PC-9 (cell line): ENCODE results near the gene SH3PXD2B. TPM values are rescaled to one million over a fixed set of nuclear protein-coding genes. Genes with fewer than 3 reads are reported as not detected.

Experiments
- BruUV-seq: library from RNA; stranded (reverse); fragments of 400-500 nt; replicated peaks from 2 replicates; lab custom pipeline; 2021; lab: Mats Ljungman, UMichigan
- CTCF ChIA-PET: fragments of 300-600 bp; sonication (Branson Sonifier 250); formaldehyde crosslinking; loops from one replicate; lab custom pipeline; 2022; ENCODE audit warnings: antibody characterized with exemption; lab: Charles Lee
- POLR2A ChIA-PET: fragments of 300-600 bp; sonication (Branson Sonifier 250); formaldehyde crosslinking; loops from one replicate; lab custom pipeline; 2022; ENCODE audit warnings: antibody characterized with exemption; ENCODE audit not compliant: unreplicated experiment; lab: Charles Lee
- DNase-seq, 2 experiments: peaks; one replicate each; pipeline versions ENCODE4 v3.0.0 to v3.0.0-alpha.2; 2015 to 2022; ENCODE audit warnings: mixed read lengths in 1 of 2
- H2AFZ ChIP-seq: fragments of 200-600 bp; sonication (generic); 2 replicates; pipeline ENCODE4 v1.8.1; 2017; ENCODE audit warnings: antibody characterized with exemption
- H3F3A ChIP-seq: fragments of 200-600 bp; sonication (generic); 2 replicates; pipeline ENCODE4 v1.8.1; 2017; ENCODE audit warnings: antibody characterized with exemption, mild to moderate bottlenecking, low read depth; ENCODE audit not compliant: insufficient read depth
- H3K27ac ChIP-seq: fragments of 200-600 bp; sonication (generic); 2 replicates; pipeline ENCODE4 v1.6.1; 2016; ENCODE audit warnings: mixed run types
- H3K27me3 ChIP-seq: fragments of 200-600 bp; sonication (generic); 2 replicates; pipeline ENCODE4 v1.6.1; 2016; ENCODE audit warnings: low read depth, mixed run types; ENCODE audit not compliant: insufficient read depth
- H3K36me3 ChIP-seq: fragments of 200-600 bp; sonication (generic); 2 replicates; pipeline ENCODE4 v1.6.1; 2016; ENCODE audit warnings: low read depth, mixed run types
- H3K4me1 ChIP-seq: fragments of 200-600 bp; sonication (generic); replicated peaks from 2 replicates; pipeline ENCODE4 v1.6.1; 2016; ENCODE audit warnings: mixed run types; ENCODE audit not compliant: insufficient read depth
- H3K4me2 ChIP-seq: fragments of 200-600 bp; sonication (generic); 2 replicates; pipeline ENCODE4 v1.6.1; 2017; ENCODE audit warnings: mixed run types
- H3K4me3 ChIP-seq: fragments of 200-600 bp; sonication (generic); 2 replicates; pipeline ENCODE4 v1.6.1; 2016; ENCODE audit warnings: mixed run types
- H3K79me2 ChIP-seq: fragments of 200-600 bp; sonication (generic); 2 replicates; pipeline ENCODE4 v1.6.1; 2017; ENCODE audit warnings: low read depth, mixed run types
- H3K9me2 ChIP-seq: fragments of 200-600 bp; sonication (generic); 2 replicates; pipeline ENCODE4 v1.8.1; 2017; ENCODE audit warnings: mild to moderate bottlenecking; ENCODE audit not compliant: insufficient read depth
- H3K9me3 ChIP-seq: fragments of 200-600 bp; sonication (generic); 2 replicates; pipeline ENCODE4 v1.8.1; 2016; ENCODE audit warnings: low read depth; ENCODE audit not compliant: insufficient read depth
- H4K20me1 ChIP-seq: fragments of 200-600 bp; sonication (generic); 2 replicates; pipeline ENCODE4 v1.8.1; 2017; ENCODE audit not compliant: insufficient read depth
- CTCF ChIP-seq: fragments of 200-600 bp; sonication (generic); conservative IDR thresholded peaks from 2 replicates; pipeline ENCODE4 v1.6.1; 2017; ENCODE audit warnings: mixed run types, antibody characterized with exemption, mild to moderate bottlenecking, moderate library complexity
- EZH2 ChIP-seq: fragments of 200-600 bp; sonication (generic); IDR thresholded peaks from 2 replicates; pipeline ENCODE4 v1.8.0; 2017; ENCODE audit warnings: antibody characterized with exemption, low read depth
- intact Hi-C: fragments of 100-400 bp; cut with micrococcal nuclease; formaldehyde crosslinking; loops from one replicate; pipeline ENCODE4 v1.10.0; 2022; ENCODE audit not compliant: unreplicated experiment
- total RNA-seq: library from RNA; stranded (reverse); gene quantifications from 2 replicates; pipeline ENCODE4 v1.2.3, GENCODE V29; 2021

SH3PXD2B gene
- total RNA-seq, 1 experiment from 2014 or later = 29.3 TPM

- ChIA-PET POLR2A (interaction anchor here (0.7 kb wide), 1 partner anchor 8 kb away, joined by 4 read pairs; no protein-coding TSS in a partner anchor), CTCF (no interaction called here)
- H4K20me1 ChIP-seq = no peaks in the 10 kb centered on the region; the same call in 1 of the 2 replicates
- H2AFZ ChIP-seq = peak overlapping the region; percentile 86
- H3K4me3 ChIP-seq = peak overlapping the region; percentile 98
- no peaks in the 10 kb centered on the region for H3K36me3 ChIP-seq
- H3K27ac ChIP-seq = no peak overlapping the region
- peaks cover 25% of the 10 kb centered on the region for H3K4me1 ChIP-seq
- peaks cover 30% of the 10 kb centered on the region; the same call in 1 of the 2 replicates for H3F3A ChIP-seq
- peaks cover 38% of the 10 kb centered on the region for H3K79me2 ChIP-seq
- TF ChIP-seq CTCF (no peak), EZH2 (no peak)
- peak overlapping the region; percentile 96 for H3K4me2 ChIP-seq
- intact Hi-C loops = loop anchor here (5.0 to 10.0 kb wide), 2 partner anchors 277 to 870 kb away; partner anchors contain the start of genes FBXW11 and FGF18
- no peaks in the 10 kb centered on the region for H3K9me3 ChIP-seq
- BruUV-seq = no TSS peak
- no peaks in the 10 kb centered on the region for H3K9me2 ChIP-seq
- DNase-seq = no peak
- no peaks in the 10 kb centered on the region for H3K27me3 ChIP-seq
Observed at GRCh38 chr5:172284611-172284980, 169.7 kb downstream of the SH3PXD2B start.

- Histone ChIP-seq H3K9me3 (no peaks in the 10 kb centered on the region), H3K27me3 (no peaks in the 10 kb centered on the region), H3K79me2 (peaks cover 44% of the 10 kb centered on the region), H4K20me1 (no peaks in the 10 kb centered on the region; the same call in 1 of the 2 replicates), H3K4me1 (peaks cover 25% of the 10 kb centered on the region), H3K4me3 (peak overlapping the region; percentile 98), H3K4me2 (peak overlapping the region; percentile 96), H2AFZ (peak overlapping the region; percentile 86), H3F3A (peaks cover 30% of the 10 kb centered on the region; the same call in 1 of the 2 replicates), H3K36me3 (no peaks in the 10 kb centered on the region), H3K27ac (no peak overlapping the region), H3K9me2 (no peaks in the 10 kb centered on the region)
- ChIA-PET POLR2A (interaction anchor here (0.5 to 0.6 kb wide), 3 partner anchors 264 to 493 kb away, joined by 3 to 6 read pairs (median 3); no protein-coding TSS in a partner anchor), CTCF (no interaction called here)
- no TSS peak for BruUV-seq
- peak; percentile 49 to 87 for DNase-seq
- intact Hi-C loops = loop anchor here (1.0 to 10.0 kb wide), 6 partner anchors 19 to 869 kb away; partner anchors contain the start of genes FBXW11, FGF18 and STK10
- TF ChIP-seq CTCF (no peak), EZH2 (no peak)
Observed at GRCh38 chr5:172283862-172284610, 170.3 kb downstream of the SH3PXD2B start.

- intact Hi-C loops = loop anchor here (1.0 to 10.0 kb wide), 6 partner anchors 20 to 868 kb away; partner anchors contain the start of genes FBXW11, FGF18 and STK10
- H2AFZ ChIP-seq = peak within 1 kb of the TSS; percentile 89
- no peaks in the 10 kb centered on the region for H3K9me3 ChIP-seq
- BruUV-seq = no TSS peak
- DNase-seq = peak; percentile 59 to 91
- peak within 1 kb of the TSS; percentile 96 for H3K4me2 ChIP-seq
- ChIA-PET POLR2A (interaction anchor here (0.5 to 1.4 kb wide), 12 partner anchors 20 to 1527 kb away, joined by 3 to 8 read pairs (median 4); partner anchors contain the start of gene STK10), CTCF (interaction anchor here (0.5 to 1.3 kb wide), 7 partner anchors 10 to 576 kb away, joined by 3 to 4 read pairs (median 3); partner anchors contain the start of gene STK10)
- H3K79me2 ChIP-seq = peaks cover 52% of the 10 kb centered on the region
- H3K9me2 ChIP-seq = no peaks in the 10 kb centered on the region
- peak within 1 kb of the TSS; percentile 98 for H3K4me3 ChIP-seq
- peak within 1 kb of the TSS; percentile 46 for H3K27ac ChIP-seq
- H3K27me3 ChIP-seq = no peaks in the 10 kb centered on the region
- H3F3A ChIP-seq = peaks cover 33% of the 10 kb centered on the region; the same call in 1 of the 2 replicates
- peak; percentile 62 for TF ChIP-seq CTCF
- no peak for TF ChIP-seq EZH2
- H4K20me1 ChIP-seq = no peaks in the 10 kb centered on the region; the same call in 1 of the 2 replicates
- peaks cover 25% of the 10 kb centered on the region for H3K4me1 ChIP-seq
- H3K36me3 ChIP-seq = no peaks in the 10 kb centered on the region
Observed at GRCh38 chr5:172283020-172283861, 171.1 kb downstream of the SH3PXD2B start, which contains the start of gene UBTD2. Gene UBTD2, minus strand, starts transcription at chr5:172283764. Its CDS starts 99 bp downstream, at chr5:172283665.
